H1 (cell line): ENCODE results near the gene MRPS34. TPM values are rescaled to one million over a fixed set of nuclear protein-coding genes. Genes with fewer than 3 reads are reported as not detected.

Experiments
- CTCF ChIA-PET: fragments of 300-600 bp; sonication (Branson Sonifier 250); formaldehyde crosslinking; loops from one replicate; lab custom pipeline; 2021; ENCODE audit not compliant: partially characterized antibody; lab: Charles Lee
- POLR2A ChIA-PET: fragments of 300-600 bp; sonication (Branson Sonifier 250); formaldehyde crosslinking; loops from one replicate; lab custom pipeline; 2021; ENCODE audit warnings: inconsistent platforms; ENCODE audit not compliant: partially characterized antibody; lab: Charles Lee
- DNase-seq, 2 experiments: peaks; one replicate each; pipeline versions ENCODE4 v3.0.0 to v3.0.0-alpha.2; 2010 to 2022; ENCODE audit warnings: low spot score in 2 of 2, low read depth in 1 of 2, mixed read lengths in 1 of 2
- FAIRE-seq: peaks from 2 replicates; lab custom pipeline; 2011; peaks lifted over from hg19 to GRCh38; lab: Jason Lieb, UNC
- H2AFZ ChIP-seq: 2 replicates; pipeline ENCODE4 v1.8.1; 2012; ENCODE audit warnings: low read length, inconsistent platforms
- H2AK5ac ChIP-seq: 2 replicates; pipeline ENCODE4 v1.6.1; 2013; ENCODE audit warnings: low read depth, low read length
- H2BK120ac ChIP-seq: replicated peaks from 2 replicates; pipeline ENCODE3; 2013; ENCODE audit warnings: low read depth, low read length, inconsistent platforms
- H2BK12ac ChIP-seq: 2 replicates; pipeline ENCODE4 v1.6.1; 2013; ENCODE audit warnings: low read depth, low read length
- H2BK15ac ChIP-seq: 2 replicates; pipeline ENCODE4 v1.6.1; 2013; ENCODE audit warnings: low read length
- H2BK20ac ChIP-seq: 2 replicates; pipeline ENCODE4 v1.6.1; 2013; ENCODE audit warnings: low read length
- H2BK5ac ChIP-seq: 2 replicates; pipeline ENCODE4 v1.6.1; 2013; ENCODE audit warnings: low read depth, low read length
- H3K14ac ChIP-seq: 2 replicates; pipeline ENCODE4 v1.6.1; 2013; ENCODE audit warnings: inconsistent platforms; ENCODE audit not compliant: insufficient read length
- H3K18ac ChIP-seq: 2 replicates; pipeline ENCODE4 v1.6.1; 2013; ENCODE audit warnings: low read length; ENCODE audit errors: extremely low read depth
- H3K23ac ChIP-seq: 2 replicates; pipeline ENCODE4 v1.6.1; 2013; ENCODE audit warnings: inconsistent platforms; ENCODE audit not compliant: insufficient read length
- H3K23me2 ChIP-seq: 2 replicates; pipeline ENCODE4 v1.6.1; 2013; ENCODE audit warnings: low read depth, low read length
- H3K27ac ChIP-seq: 2 replicates; pipeline ENCODE4 v1.6.1; 2011; ENCODE audit warnings: low read depth, low read length, inconsistent platforms
- H3K27me3 ChIP-seq, 4 experiments: replicated peaks in 1 of 4; 1 replicate in 1 of 4; 2 replicates in 3 of 4; pipeline versions ENCODE4 v1.6.1 to v1.8.1; 2011 to 2013; ENCODE audit warnings: low read length in 3 of 4, mild to moderate bottlenecking in 3 of 4, inconsistent platforms in 2 of 4, mixed read lengths in 2 of 4, moderate library complexity in 1 of 4; ENCODE audit not compliant: control insufficient read depth in 3 of 4, insufficient read depth in 3 of 4; ENCODE audit errors: extremely low read depth in 1 of 4
- H3K36me3 ChIP-seq, 4 experiments: 2 replicates each; pipeline versions ENCODE4 v1.6.1 to v1.8.1; 2011 to 2013; ENCODE audit warnings: mild to moderate bottlenecking in 4 of 4, low read length in 3 of 4, moderate library complexity in 2 of 4, control low read depth in 1 of 4, inconsistent platforms in 1 of 4; ENCODE audit not compliant: insufficient read depth in 4 of 4, control insufficient read depth in 2 of 4
- H3K4ac ChIP-seq: replicated peaks from 2 replicates; pipeline ENCODE3; 2013; ENCODE audit warnings: low read length, low read depth, mixed read lengths, inconsistent platforms; ENCODE audit not compliant: insufficient read length
- H3K4me1 ChIP-seq, 4 experiments: replicated peaks in 1 of 4; 1 replicate in 1 of 4; 2 replicates in 3 of 4; pipeline versions ENCODE4 v1.6.1 to v1.8.1; 2011 to 2013; ENCODE audit warnings: low read length in 3 of 4, inconsistent platforms in 2 of 4, mixed read lengths in 1 of 4; ENCODE audit not compliant: insufficient read depth in 4 of 4, control insufficient read depth in 3 of 4
- H3K4me2 ChIP-seq, 2 experiments: 2 replicates each; pipeline versions ENCODE4 v1.6.1 to v1.8.1; 2011 to 2013; ENCODE audit warnings: low read depth in 2 of 2, low read length in 2 of 2, control low read depth in 1 of 2, inconsistent platforms in 1 of 2, mild to moderate bottlenecking in 1 of 2; ENCODE audit not compliant: insufficient read depth in 1 of 2
- H3K4me3 ChIP-seq, 4 experiments: fragments of 200-600, 300-600 bp in 1 of 4; sonication (generic), shearing (Covaris generic), sonication (Bioruptor Twin) in 1 of 4; 2 replicates each; pipeline versions ENCODE4 v1.5.1 to v1.8.1; 2011 to 2016; ENCODE audit warnings: low read length in 4 of 4, low read depth in 3 of 4, control low read depth in 2 of 4, inconsistent platforms in 2 of 4, mild to moderate bottlenecking in 2 of 4, mixed read lengths in 1 of 4, moderate library complexity in 1 of 4; ENCODE audit not compliant: insufficient read depth in 2 of 4; ENCODE audit errors: extremely low read depth in 1 of 4
- H3K56ac ChIP-seq: replicated peaks from 2 replicates; pipeline ENCODE3; 2013; ENCODE audit warnings: low read depth, mild to moderate bottlenecking, mixed read lengths, low read length, inconsistent platforms; ENCODE audit not compliant: insufficient read length
- H3K79me1 ChIP-seq: 2 replicates; pipeline ENCODE4 v1.6.1; 2013; ENCODE audit warnings: low read depth, low read length, control low read depth
- H3K79me2 ChIP-seq, 2 experiments: 2 replicates each; pipeline versions ENCODE4 v1.6.1 to v1.8.1; 2012 to 2013; ENCODE audit warnings: low read length in 2 of 2, mild to moderate bottlenecking in 2 of 2, inconsistent platforms in 1 of 2; ENCODE audit not compliant: insufficient read depth in 2 of 2, control insufficient read depth in 1 of 2
- H3K9ac ChIP-seq, 4 experiments: replicated peaks in 1 of 4; 1 replicate in 1 of 4; 2 replicates in 3 of 4; pipeline versions ENCODE4 v1.6.1 to v1.8.1; 2011 to 2013; ENCODE audit warnings: low read depth in 3 of 4, low read length in 3 of 4, control low read depth in 2 of 4, mild to moderate bottlenecking in 2 of 4, moderate library complexity in 2 of 4, inconsistent platforms in 1 of 4; ENCODE audit errors: extremely low read depth in 1 of 4
- H3K9me3 ChIP-seq, 2 experiments: 2 replicates each; pipeline versions ENCODE4 v1.6.1 to v1.8.1; 2012 to 2013; ENCODE audit warnings: mild to moderate bottlenecking in 2 of 2, moderate library complexity in 2 of 2, control low read depth in 1 of 2, inconsistent platforms in 1 of 2, low read depth in 1 of 2, low read length in 1 of 2, mixed read lengths in 1 of 2; ENCODE audit not compliant: insufficient read depth in 2 of 2
- H4K20me1 ChIP-seq, 2 experiments: replicated peaks in 1 of 2; 2 replicates each; pipeline versions ENCODE3 to v1.8.1; 2011 to 2013; ENCODE audit warnings: inconsistent platforms in 2 of 2, low read length in 2 of 2, mild to moderate bottlenecking in 1 of 2; ENCODE audit not compliant: insufficient read depth in 2 of 2, control insufficient read depth in 1 of 2
- H4K5ac ChIP-seq: 2 replicates; pipeline ENCODE4 v1.6.1; 2013; ENCODE audit warnings: low read length, low read depth, mixed read lengths, inconsistent platforms; ENCODE audit not compliant: insufficient read length
- H4K8ac ChIP-seq: 2 replicates; pipeline ENCODE4 v1.8.0; 2013; ENCODE audit warnings: mild to moderate bottlenecking, moderate library complexity, low read length, inconsistent platforms; ENCODE audit not compliant: insufficient read depth; ENCODE audit errors: extremely low read depth
- H4K91ac ChIP-seq: replicated peaks from 2 replicates; pipeline ENCODE3; 2013; ENCODE audit warnings: low read length, mixed read lengths, inconsistent platforms; ENCODE audit not compliant: insufficient read length
- CEBPB ChIP-seq: IDR thresholded peaks from 2 replicates; pipeline ENCODE4 v1.6.1; 2012; ENCODE audit warnings: low read depth, low read length
- CTCF ChIP-seq, 3 experiments: IDR thresholded peaks; 1 replicate in 2 of 3; 2 replicates in 1 of 3; pipeline versions ENCODE4 v1.5.1 to v1.6.1; 2011; ENCODE audit warnings: low read length in 3 of 3, mild to moderate bottlenecking in 3 of 3, inconsistent platforms in 2 of 3, low read depth in 1 of 3, moderate library complexity in 1 of 3; ENCODE audit not compliant: insufficient read depth in 1 of 3; ENCODE audit errors: control extremely low read depth in 1 of 3
- HDAC2 ChIP-seq, 2 experiments: fragments of 300-600 bp in 1 of 2; sonication (generic) in 1 of 2; IDR thresholded peaks; 2 replicates each; pipeline ENCODE4 v1.6.1; 2011 to 2012; ENCODE audit warnings: low read depth in 2 of 2, low read length in 2 of 2, mild to moderate bottlenecking in 2 of 2, moderate library complexity in 2 of 2, borderline replicate concordance in 1 of 2, inconsistent platforms in 1 of 2
- HDAC6 ChIP-seq: IDR thresholded peaks from one replicate; pipeline ENCODE4 v1.7.1; 2012; ENCODE audit warnings: low read depth, mild to moderate bottlenecking, inconsistent platforms, low read length, moderate library complexity
- JUN ChIP-seq: IDR thresholded peaks from 2 replicates; pipeline ENCODE4 v1.6.1; 2011; ENCODE audit warnings: low read depth, mild to moderate bottlenecking, improper control_type of control experiment, low read length
- NANOG ChIP-seq: IDR thresholded peaks from 2 replicates; pipeline ENCODE4 v1.6.1; 2011; ENCODE audit warnings: low read length, low read depth, mild to moderate bottlenecking, inconsistent platforms; ENCODE audit not compliant: insufficient read depth, poor library complexity, severe bottlenecking
- RAD21 ChIP-seq, 2 experiments: IDR thresholded peaks in 1 of 2; conservative IDR thresholded peaks in 1 of 2; 2 replicates each; pipeline ENCODE4 v1.6.1; 2011; ENCODE audit warnings: low read depth in 2 of 2, low read length in 2 of 2, improper control_type of control experiment in 1 of 2, inconsistent platforms in 1 of 2, mild to moderate bottlenecking in 1 of 2, moderate library complexity in 1 of 2
- RBBP5 ChIP-seq: IDR thresholded peaks from 2 replicates; pipeline ENCODE4 v1.7.1; 2012; ENCODE audit warnings: low read depth, mild to moderate bottlenecking, inconsistent platforms, low read length, moderate library complexity, borderline replicate concordance
- TAF1 ChIP-seq: IDR thresholded peaks from 2 replicates; pipeline ENCODE4 v1.6.1; 2011; ENCODE audit warnings: mild to moderate bottlenecking, low read depth, low read length
- WGBS, 2 experiments: shearing (Covaris generic) in 1 of 2; methylation state at CpG; one replicate each; pipeline versions ENCODE4 v1.1.6 to v1.1.7; 2013 to 2015; ENCODE audit warnings: low lambda C conversion rate in 2 of 2, mixed read lengths in 2 of 2, inconsistent platforms in 1 of 2, low coverage in 1 of 2, missing lambda C conversion rate in 1 of 2; ENCODE audit not compliant: insufficient replicate concordance in 2 of 2, insufficient coverage in 1 of 2, insufficient read length in 1 of 2; ENCODE audit errors: extremely low coverage in 1 of 2, missing lambda C conversion rate in 1 of 2; 5-methylcytosine and 5-hydroxymethylcytosine counted together
- polyA plus RNA-seq, 7 experiments: library from polyadenylated mRNA; depleted of rRNA in 3 of 7; stranded (reverse) in 5 of 7; unstranded in 2 of 7; fragments of >200 nt in 5 of 7; fragments of 200-250 nt in 2 of 7; gene quantifications; 1 replicate in 5 of 7; 2 replicates in 1 of 7; 4 replicates in 1 of 7; pipeline versions ENCODE4 v1.2.1 to v1.2.3, GENCODE V29; 2011 to 2013; ENCODE audit warnings: missing spikeins in 2 of 7, mixed read lengths in 2 of 7
- total RNA-seq: library from RNA; stranded (reverse); fragmentation: NEBNext Ultra II Directional; extraction: Animal tissue kit (Norgen Biotek cat#: 25700); gene quantifications from 2 replicates; pipeline ENCODE4 v1.2.1, GENCODE V29; 2021

Gene MRPS34
- total and polyA plus RNA-seq, 2 of the 8 experiments (the other 6 are each of a cell fraction or from before 2014, with no cell fraction given) = 168 to 252 TPM

GRCh38 chr16:1793578-1794220, 20.8 kb upstream of the MRPS34 start, which contains the start of gene IGFALS:
IGFALS (minus strand) TSS chr16:1793705; CDS start chr16:1793652, 53 bp downstream.
- H3K56ac ChIP-seq = no peak within 1 kb of the TSS
- H3K27ac ChIP-seq = no peak within 1 kb of the TSS
- peaks cover 8 to 12% of the 10 kb centered on the region in 2 experiments for H3K9me3 ChIP-seq
- peak within 1 kb of the TSS; percentile 68 for H4K8ac ChIP-seq
- no peaks in the 10 kb centered on the region for H3K27me3 ChIP-seq
- H3K4me2 ChIP-seq = no peak within 1 kb of the TSS
- no peak within 1 kb of the TSS for H3K23ac ChIP-seq
- no peak within 1 kb of the TSS for H3K9ac ChIP-seq
- H2BK12ac ChIP-seq = no peak within 1 kb of the TSS
- no peak within 1 kb of the TSS for H3K18ac ChIP-seq
- no peaks in the 10 kb centered on the region for H3K79me2 ChIP-seq
- ChIA-PET POLR2A (interaction anchor here (3.3 to 4.2 kb wide), 3 partner anchors 11 to 22 kb away, joined by 19 to 26 read pairs (median 26); partner anchors contain the start of genes EME2, MRPS34, NME3 and NUBP2), CTCF (interaction anchor here (0.6 to 2.2 kb wide), 8 partner anchors 11 to 48 kb away, joined by 3 to 6 read pairs (median 5); partner anchors contain the start of genes EME2, MRPS34, NUBP2 and SPSB3)
- H3K79me1 ChIP-seq = no peaks in the 10 kb centered on the region; the same call in 1 of the 2 replicates
- no peak within 1 kb of the TSS for H2BK5ac ChIP-seq
- no peak within 1 kb of the TSS for H4K91ac ChIP-seq
- no peaks in the 10 kb centered on the region for H3K4me1 ChIP-seq
- no peak within 1 kb of the TSS for H3K4me3 ChIP-seq
- WGBS, 2 experiments = 91% methylated on average over 14 of the region's 28 CpGs; no CpG with 5 or more reads in 1 of the 2 experiments
- H3K4ac ChIP-seq = no peak within 1 kb of the TSS
- no peak within 1 kb of the TSS for H2AFZ ChIP-seq
- H3K36me3 ChIP-seq = peaks cover 0 to 22% (median 0%) of the 10 kb centered on the region in 4 experiments; a peak in 3 of 8 replicates
- H4K5ac ChIP-seq = no peak within 1 kb of the TSS
- no peaks in the 10 kb centered on the region for H3K23me2 ChIP-seq
- FAIRE-seq (no peak), DNase-seq (no peak)
- no peak within 1 kb of the TSS for H2BK20ac ChIP-seq
- no peak within 1 kb of the TSS for H2BK120ac ChIP-seq
- no peak within 1 kb of the TSS for H2AK5ac ChIP-seq
- H2BK15ac ChIP-seq = no peak within 1 kb of the TSS
- H4K20me1 ChIP-seq = peaks cover 0 to 2% of the 10 kb centered on the region in 2 experiments
- no peak within 1 kb of the TSS for H3K14ac ChIP-seq
- no peak for TF ChIP-seq CTCF (IDR thresholded peaks at IDR 0.05; ENCODE audit: control extremely low read depth in 1 of 3, insufficient read depth in 1 of 3, low read depth in 1 of 3, low read length in 3 of 3)
- TF ChIP-seq HDAC2 (IDR thresholded peaks at IDR 0.05; ENCODE audit: borderline replicate concordance in 1 of 2, low read depth in 2 of 2, low read length in 2 of 2) = no peak
- no peak for TF ChIP-seq TAF1
- no peak for TF ChIP-seq CEBPB
- no peak for TF ChIP-seq RAD21 (IDR thresholded peaks at IDR 0.05 in 1 of 2, conservative IDR thresholded peaks at IDR 0.05 in 1 of 2; ENCODE audit: low read depth in 2 of 2, low read length in 2 of 2)
- no peak for TF ChIP-seq HDAC6
- no peak for TF ChIP-seq NANOG
- no peak for TF ChIP-seq JUN
- TF ChIP-seq RBBP5 = no peak
